ENCODE data around the gene SIK3.

The SIK3 gene

GRCh38 chr11:116864531-116864930 lies 233.7 kb downstream of the SIK3 start:
- Histone ChIP-seq H3K27ac (no peak overlapping the region), H3K9ac (ENCODE audit: insufficient read length) (no peak overlapping the region), H3K4me3 (no peak overlapping the region), H3K9me3 (ENCODE audit: low read depth, low read length) (no peaks in the 10 kb centered on the region), H3K36me3 (ENCODE audit: insufficient read depth, low read length) (peaks cover 69% of the 10 kb centered on the region)
- no peak for TF ChIP-seq FOXP2 (optimal IDR thresholded peaks at IDR 0.05; ENCODE audit: control extremely low read depth, extremely low read length, insufficient read depth)
- no peak for TF ChIP-seq POLR2AphosphoS5 (IDR thresholded peaks at IDR 0.05; ENCODE audit: borderline replicate concordance, low read depth, low read length)
- no peak for TF ChIP-seq EZH2 (IDR thresholded peaks at IDR 0.05)
- DNase-seq (ENCODE audit: low read depth, low spot score) = no peak

GRCh38 chr11:116862951-116863350 lies 235.3 kb downstream of the SIK3 start:
- Histone ChIP-seq H3K4me3 (no peak overlapping the region), H3K36me3 (ENCODE audit: insufficient read depth, low read length) (peaks cover 72% of the 10 kb centered on the region), H3K27ac (no peak overlapping the region), H3K9me3 (ENCODE audit: low read depth, low read length) (no peaks in the 10 kb centered on the region), H3K9ac (ENCODE audit: insufficient read length) (no peak overlapping the region)
- DNase-seq (ENCODE audit: low read depth, low spot score) = no peak
- TF ChIP-seq EZH2 (IDR thresholded peaks at IDR 0.05) = no peak
- no peak for TF ChIP-seq POLR2AphosphoS5 (IDR thresholded peaks at IDR 0.05; ENCODE audit: borderline replicate concordance, low read depth, low read length)
- TF ChIP-seq FOXP2 (optimal IDR thresholded peaks at IDR 0.05; ENCODE audit: control extremely low read depth, extremely low read length, insufficient read depth) = no peak

GRCh38 chr11:116862185-116862584 lies 236.0 kb downstream of the SIK3 start:
- no peak overlapping the region for H3K27ac ChIP-seq
- no peak for TF ChIP-seq FOXP2 (optimal IDR thresholded peaks at IDR 0.05; ENCODE audit: control extremely low read depth, extremely low read length, insufficient read depth)
- TF ChIP-seq POLR2AphosphoS5 (IDR thresholded peaks at IDR 0.05; ENCODE audit: borderline replicate concordance, low read depth, low read length) = no peak
- TF ChIP-seq EZH2 (IDR thresholded peaks at IDR 0.05) = no peak
- DNase-seq (ENCODE audit: low read depth, low spot score) = no peak
- H3K9ac ChIP-seq (ENCODE audit: insufficient read length) = no peak overlapping the region
- no peak overlapping the region for H3K4me3 ChIP-seq
- H3K9me3 ChIP-seq (ENCODE audit: low read depth, low read length) = no peaks in the 10 kb centered on the region
- peaks cover 72% of the 10 kb centered on the region for H3K36me3 ChIP-seq (ENCODE audit: insufficient read depth, low read length)

- Histone ChIP-seq H3K9me3 (ENCODE audit: low read depth, low read length) (no peaks in the 10 kb centered on the region), H3K36me3 (ENCODE audit: insufficient read depth, low read length) (peaks cover 68% of the 10 kb centered on the region), H3K4me3 (no peak overlapping the region), H3K9ac (ENCODE audit: insufficient read length) (no peak overlapping the region), H3K27ac (no peak overlapping the region)
- no peak for DNase-seq (ENCODE audit: low read depth, low spot score)
- TF ChIP-seq POLR2AphosphoS5 (IDR thresholded peaks at IDR 0.05; ENCODE audit: borderline replicate concordance, low read depth, low read length) = no peak
- TF ChIP-seq FOXP2 (optimal IDR thresholded peaks at IDR 0.05; ENCODE audit: control extremely low read depth, extremely low read length, insufficient read depth) = no peak
- TF ChIP-seq EZH2 (IDR thresholded peaks at IDR 0.05) = no peak
Measured at GRCh38 chr11:116861539-116861938, 236.7 kb downstream of the SIK3 start.

- H3K27ac ChIP-seq = no peak overlapping the region
- no peak overlapping the region for H3K9ac ChIP-seq (ENCODE audit: insufficient read length)
- no peak for DNase-seq (ENCODE audit: low read depth, low spot score)
- H3K9me3 ChIP-seq (ENCODE audit: low read depth, low read length) = no peaks in the 10 kb centered on the region
- peaks cover 68% of the 10 kb centered on the region for H3K36me3 ChIP-seq (ENCODE audit: insufficient read depth, low read length)
- TF ChIP-seq EZH2 (IDR thresholded peaks at IDR 0.05) = no peak
- H3K4me3 ChIP-seq = no peak overlapping the region
Measured at GRCh38 chr11:116860303-116860702, 237.9 kb downstream of the SIK3 start.

GRCh38 chr11:116859175-116859574 lies 239.1 kb downstream of the SIK3 start:
- H3K9me3 ChIP-seq (ENCODE audit: low read depth, low read length) = no peaks in the 10 kb centered on the region
- no peak overlapping the region for H3K4me3 ChIP-seq
- H3K27ac ChIP-seq = no peak overlapping the region
- H3K36me3 ChIP-seq (ENCODE audit: insufficient read depth, low read length) = peaks cover 61% of the 10 kb centered on the region
- H3K9ac ChIP-seq (ENCODE audit: insufficient read length) = no peak overlapping the region
- TF ChIP-seq EZH2 (IDR thresholded peaks at IDR 0.05) (no peak), FOXP2 (optimal IDR thresholded peaks at IDR 0.05; ENCODE audit: control extremely low read depth, extremely low read length, insufficient read depth) (no peak), POLR2AphosphoS5 (IDR thresholded peaks at IDR 0.05; ENCODE audit: borderline replicate concordance, low read depth, low read length) (no peak)
- DNase-seq (ENCODE audit: low read depth, low spot score) = no peak

GRCh38 chr11:116857936-116858335 lies 240.3 kb downstream of the SIK3 start:
- Histone ChIP-seq H3K9me3 (ENCODE audit: low read depth, low read length) (no peaks in the 10 kb centered on the region), H3K4me3 (no peak overlapping the region), H3K27ac (no peak overlapping the region), H3K36me3 (ENCODE audit: insufficient read depth, low read length) (peaks cover 53% of the 10 kb centered on the region), H3K9ac (ENCODE audit: insufficient read length) (no peak overlapping the region)
- no peak for TF ChIP-seq FOXP2 (optimal IDR thresholded peaks at IDR 0.05; ENCODE audit: control extremely low read depth, extremely low read length, insufficient read depth)
- DNase-seq (ENCODE audit: low read depth, low spot score) = no peak

- TF ChIP-seq FOXP2 (optimal IDR thresholded peaks at IDR 0.05; ENCODE audit: control extremely low read depth, extremely low read length, insufficient read depth) (no peak), POLR2AphosphoS5 (IDR thresholded peaks at IDR 0.05; ENCODE audit: borderline replicate concordance, low read depth, low read length) (no peak), EZH2 (IDR thresholded peaks at IDR 0.05) (no peak)
- no peak for DNase-seq (ENCODE audit: low read depth, low spot score)
- H3K9me3 ChIP-seq (ENCODE audit: low read depth, low read length) = no peaks in the 10 kb centered on the region
- no peak overlapping the region for H3K27ac ChIP-seq
- peaks cover 51% of the 10 kb centered on the region for H3K36me3 ChIP-seq (ENCODE audit: insufficient read depth, low read length)
- no peak overlapping the region for H3K9ac ChIP-seq (ENCODE audit: insufficient read length)
- H3K4me3 ChIP-seq = no peak overlapping the region
Measured at GRCh38 chr11:116857316-116857715, 240.9 kb downstream of the SIK3 start.

- Histone ChIP-seq H3K4me3 (no peak overlapping the region), H3K9me3 (ENCODE audit: low read depth, low read length) (no peaks in the 10 kb centered on the region), H3K36me3 (ENCODE audit: insufficient read depth, low read length) (peaks cover 42% of the 10 kb centered on the region), H3K27ac (no peak overlapping the region), H3K9ac (ENCODE audit: insufficient read length) (no peak overlapping the region)
- no peak for TF ChIP-seq EZH2 (IDR thresholded peaks at IDR 0.05)
- TF ChIP-seq FOXP2 (optimal IDR thresholded peaks at IDR 0.05; ENCODE audit: control extremely low read depth, extremely low read length, insufficient read depth) = no peak
- TF ChIP-seq POLR2AphosphoS5 (IDR thresholded peaks at IDR 0.05; ENCODE audit: borderline replicate concordance, low read depth, low read length) = no peak
- DNase-seq (ENCODE audit: low read depth, low spot score) = no peak
Measured at GRCh38 chr11:116856423-116856822, 241.8 kb downstream of the SIK3 start.

All from SK-N-MC (cell line).